Parathyroid adenoma (tissue), 2 donors: ENCODE data around the gene CAPRIN2.

ENCODE experiments used
- H2AFZ ChIP-seq: fragments of 300-600 bp; sonication (generic); one replicate; pipeline ENCODE4 v1.7.0; 2017; ENCODE audit warnings: antibody characterized with exemption, mild to moderate bottlenecking
- H3K27ac ChIP-seq: fragments of 300-600 bp; sonication (generic); one replicate; pipeline ENCODE4 v1.7.0; 2017
- H3K27me3 ChIP-seq: fragments of 300-600 bp; sonication (generic); one replicate; pipeline ENCODE4 v1.7.0; 2017; ENCODE audit warnings: low read length; ENCODE audit not compliant: control insufficient read depth, insufficient read depth
- H3K36me3 ChIP-seq: fragments of 300-600 bp; sonication (generic); one replicate; pipeline ENCODE4 v1.7.0; 2017; ENCODE audit warnings: low read length; ENCODE audit not compliant: control insufficient read depth, insufficient read depth
- H3K4me1 ChIP-seq: fragments of 300-600 bp; sonication (generic); one replicate; pipeline ENCODE4 v1.7.0; 2017; ENCODE audit warnings: control low read depth
- H3K4me2 ChIP-seq: fragments of 300-600 bp; sonication (generic); one replicate; pipeline ENCODE4 v1.7.0; 2017; ENCODE audit warnings: low read length
- H3K4me3 ChIP-seq: fragments of 300-600 bp; sonication (generic); one replicate; pipeline ENCODE4 v1.7.0; 2017; ENCODE audit warnings: low read depth, low read length
- H3K79me2 ChIP-seq: fragments of 300-600 bp; sonication (generic); one replicate; pipeline ENCODE4 v1.7.0; 2017; ENCODE audit warnings: control low read depth
- H3K9ac ChIP-seq: fragments of 300-600 bp; sonication (generic); one replicate; pipeline ENCODE4 v1.7.0; 2017; ENCODE audit warnings: mild to moderate bottlenecking
- H3K9me3 ChIP-seq: fragments of 300-600 bp; sonication (generic); one replicate; pipeline ENCODE4 v1.7.0; 2017; ENCODE audit warnings: low read length; ENCODE audit not compliant: control insufficient read depth
- TF ChIP-seq, protein P1 (sequence below): fragments of 300-600 bp; sonication (generic); IDR thresholded peaks from one replicate; pipeline ENCODE4 v1.7.0; 2017; ENCODE audit warnings: antibody characterized with exemption, mild to moderate bottlenecking
- donor health status: primary hyperparathyroidism.

Gene CAPRIN2

DNA sequence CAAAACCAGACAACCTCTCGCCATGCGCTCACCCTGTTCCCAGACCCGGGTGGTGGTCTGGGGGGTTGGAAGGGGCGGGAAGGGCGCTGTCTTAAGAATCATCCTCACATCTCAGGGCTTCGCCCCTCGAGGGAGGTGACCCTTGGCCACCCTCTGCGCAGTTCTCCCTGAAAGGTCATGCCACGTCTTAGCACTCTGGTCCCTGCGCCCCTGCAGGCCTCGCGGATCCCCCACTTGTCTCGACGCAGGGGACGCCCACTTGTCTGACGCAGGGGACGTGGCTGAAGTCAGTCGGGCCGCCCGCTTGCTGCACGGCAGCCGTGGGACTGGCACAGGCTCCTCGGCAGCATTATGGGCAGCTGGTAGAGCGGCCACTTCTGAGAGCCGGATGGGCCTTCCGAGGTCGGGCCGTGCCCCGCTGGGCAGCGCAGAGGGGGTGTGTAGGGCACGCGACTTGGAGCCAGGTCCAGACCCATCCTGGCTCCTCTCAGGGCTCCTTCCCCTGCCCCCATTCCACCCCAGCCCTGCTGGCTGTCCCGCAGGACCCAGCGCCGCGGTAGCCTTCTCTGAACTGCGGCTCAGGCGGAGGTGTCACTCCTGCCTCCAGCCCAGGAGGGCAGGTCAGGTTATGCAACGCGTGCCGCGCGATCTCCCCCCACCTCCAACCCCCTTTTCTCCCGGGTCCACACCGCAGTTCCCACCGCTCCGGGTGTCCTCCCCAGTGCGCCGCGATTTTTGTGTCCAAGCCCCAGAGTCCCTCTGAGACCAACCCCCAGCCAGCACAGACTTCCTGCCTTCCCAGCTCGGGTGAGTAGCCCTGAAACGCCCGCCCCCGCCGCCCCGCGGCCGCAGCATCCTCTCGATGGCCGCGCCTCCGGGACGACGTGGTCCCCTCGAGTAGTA, 40.9 kb upstream of the CAPRIN2 start:
- H3K4me3 ChIP-seq: peak overlapping the region; percentile 39
- H3K27ac ChIP-seq: no peak overlapping the region
- peak overlapping the region; percentile 98 for H2AFZ ChIP-seq
- H3K9me3 ChIP-seq: no peaks in the 10 kb centered on the region
- no peaks in the 10 kb centered on the region for H3K79me2 ChIP-seq
- no peaks in the 10 kb centered on the region for H3K4me1 ChIP-seq
- TF ChIP-seq, protein P1, sequence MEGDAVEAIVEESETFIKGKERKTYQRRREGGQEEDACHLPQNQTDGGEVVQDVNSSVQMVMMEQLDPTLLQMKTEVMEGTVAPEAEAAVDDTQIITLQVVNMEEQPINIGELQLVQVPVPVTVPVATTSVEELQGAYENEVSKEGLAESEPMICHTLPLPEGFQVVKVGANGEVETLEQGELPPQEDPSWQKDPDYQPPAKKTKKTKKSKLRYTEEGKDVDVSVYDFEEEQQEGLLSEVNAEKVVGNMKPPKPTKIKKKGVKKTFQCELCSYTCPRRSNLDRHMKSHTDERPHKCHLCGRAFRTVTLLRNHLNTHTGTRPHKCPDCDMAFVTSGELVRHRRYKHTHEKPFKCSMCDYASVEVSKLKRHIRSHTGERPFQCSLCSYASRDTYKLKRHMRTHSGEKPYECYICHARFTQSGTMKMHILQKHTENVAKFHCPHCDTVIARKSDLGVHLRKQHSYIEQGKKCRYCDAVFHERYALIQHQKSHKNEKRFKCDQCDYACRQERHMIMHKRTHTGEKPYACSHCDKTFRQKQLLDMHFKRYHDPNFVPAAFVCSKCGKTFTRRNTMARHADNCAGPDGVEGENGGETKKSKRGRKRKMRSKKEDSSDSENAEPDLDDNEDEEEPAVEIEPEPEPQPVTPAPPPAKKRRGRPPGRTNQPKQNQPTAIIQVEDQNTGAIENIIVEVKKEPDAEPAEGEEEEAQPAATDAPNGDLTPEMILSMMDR: peak; percentile 25
- no peaks in the 10 kb centered on the region for H3K36me3 ChIP-seq
- H3K9ac ChIP-seq: no peak overlapping the region
- peak overlapping the region; percentile 88 for H3K4me2 ChIP-seq
- H3K27me3 ChIP-seq: no peaks in the 10 kb centered on the region

DNA sequence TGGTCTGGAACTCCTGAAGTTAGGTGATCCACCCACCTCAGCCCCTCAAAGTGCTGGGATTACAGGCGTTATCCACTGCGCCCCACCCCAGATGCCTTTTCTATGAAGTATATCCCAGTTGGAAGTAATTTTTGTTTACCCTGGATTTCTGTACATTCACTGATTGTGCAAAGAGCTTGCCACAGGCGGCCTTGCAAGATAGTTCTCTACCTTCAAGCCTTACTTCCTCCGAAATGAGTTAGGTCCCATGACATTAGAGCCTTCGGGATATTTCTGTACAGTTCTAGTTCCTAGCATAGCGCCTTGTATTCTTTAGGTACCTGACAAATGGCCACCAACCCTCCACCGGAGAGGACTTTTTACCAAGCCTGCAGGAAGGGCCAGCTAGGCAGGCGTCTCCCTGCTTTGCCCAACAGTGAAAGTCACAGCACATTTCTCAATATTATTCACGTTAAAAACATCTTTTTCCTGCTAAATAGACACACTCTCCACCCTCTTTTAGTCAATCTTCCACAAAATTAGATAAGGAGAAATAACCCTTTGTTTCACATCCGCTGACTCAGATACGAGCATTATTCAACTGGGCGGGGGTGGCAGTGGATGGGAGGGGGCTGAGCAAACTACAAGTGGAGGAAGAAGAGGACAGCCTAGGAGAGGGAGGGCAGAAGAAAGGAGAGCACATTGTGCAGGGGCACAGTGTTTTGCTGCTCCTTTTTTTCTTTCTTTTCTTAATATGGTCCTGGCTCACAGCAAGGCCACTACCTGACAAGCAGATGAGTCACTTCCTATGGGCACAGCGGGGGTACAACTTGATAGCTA, 40.0 kb upstream of the CAPRIN2 start:
- Histone ChIP-seq H3K4me1 (no peaks in the 10 kb centered on the region), H3K4me3 (no peak overlapping the region), H3K36me3 (no peaks in the 10 kb centered on the region), H3K79me2 (no peaks in the 10 kb centered on the region), H3K4me2 (no peak overlapping the region), H3K9me3 (no peaks in the 10 kb centered on the region), H3K27ac (no peak overlapping the region), H3K9ac (no peak overlapping the region), H2AFZ (peak overlapping the region; percentile 98), H3K27me3 (no peaks in the 10 kb centered on the region)
- TF ChIP-seq, protein P1: no peak

DNA sequence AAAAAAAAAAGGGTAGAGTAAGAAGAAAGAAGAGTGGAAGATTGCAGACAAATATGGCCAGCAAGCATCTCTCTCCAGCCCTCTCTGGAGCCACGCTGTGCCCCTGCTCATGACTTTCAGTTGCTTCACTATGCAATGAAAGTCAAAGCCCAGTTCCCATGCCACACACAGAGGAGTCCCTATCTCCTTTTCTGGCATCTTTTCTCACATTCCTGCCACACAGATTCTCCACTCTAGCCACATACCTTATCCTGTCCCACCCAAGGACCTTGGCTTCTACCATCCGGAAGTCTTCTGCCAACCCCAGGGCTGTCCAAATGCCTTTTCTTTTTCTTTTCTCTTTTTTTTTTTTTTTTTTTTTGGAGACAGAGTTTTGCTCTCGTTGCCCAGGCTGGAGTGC, 39.3 kb upstream of the CAPRIN2 start:
- Histone ChIP-seq H3K4me3 (no peak overlapping the region), H3K9me3 (no peaks in the 10 kb centered on the region), H3K4me1 (no peaks in the 10 kb centered on the region), H3K36me3 (no peaks in the 10 kb centered on the region), H3K4me2 (no peak overlapping the region), H3K27ac (no peak overlapping the region), H3K27me3 (no peaks in the 10 kb centered on the region), H2AFZ (no peak overlapping the region), H3K9ac (no peak overlapping the region), H3K79me2 (no peaks in the 10 kb centered on the region)
- TF ChIP-seq, protein P1: no peak

DNA sequence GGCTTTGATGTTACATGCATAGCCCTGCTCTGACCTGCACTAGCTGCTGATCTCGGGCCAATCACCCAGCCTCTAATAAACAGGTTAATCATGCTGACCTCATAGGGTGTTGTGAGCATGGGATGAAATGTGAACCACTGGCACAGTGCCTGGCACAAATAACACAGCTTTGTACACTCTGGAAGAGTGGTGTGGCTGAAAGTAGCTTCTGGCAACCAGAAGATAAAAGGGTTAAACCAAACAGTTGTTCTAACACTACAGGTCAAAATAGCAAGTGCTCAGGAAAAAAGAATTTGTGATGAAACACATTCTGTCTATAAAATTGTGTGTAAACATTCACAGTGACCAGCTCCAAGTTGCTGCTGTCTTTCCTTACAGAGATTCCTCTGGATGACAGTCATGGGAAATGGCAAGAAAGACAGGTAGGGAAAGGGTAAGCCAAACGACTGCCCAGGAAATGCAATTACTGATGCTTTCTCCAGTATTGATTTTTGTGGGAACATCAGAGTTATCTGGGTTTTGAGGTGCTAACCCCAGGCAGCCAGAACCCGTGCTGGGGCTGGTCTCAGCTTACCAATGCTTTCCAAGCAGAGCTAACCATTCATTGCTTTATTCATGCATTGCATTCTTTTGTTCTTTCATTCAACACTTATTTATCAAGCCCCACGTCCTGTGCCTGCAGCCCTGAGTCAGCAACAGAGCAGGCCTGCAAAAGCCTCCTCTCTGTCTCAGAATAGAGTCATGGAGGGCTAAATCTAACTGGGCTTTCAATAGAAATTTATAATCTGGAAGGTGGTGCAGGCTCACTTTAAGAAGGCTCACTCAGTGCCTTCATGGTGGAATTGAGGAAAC, 38.1 kb upstream of the CAPRIN2 start:
- H3K27ac ChIP-seq: no peak overlapping the region
- no peak overlapping the region for H3K4me2 ChIP-seq
- H3K27me3 ChIP-seq: no peaks in the 10 kb centered on the region
- no peak overlapping the region for H3K4me3 ChIP-seq
- no peaks in the 10 kb centered on the region for H3K79me2 ChIP-seq
- H3K9ac ChIP-seq: no peak overlapping the region
- no peaks in the 10 kb centered on the region for H3K4me1 ChIP-seq
- H2AFZ ChIP-seq: no peak overlapping the region
- no peaks in the 10 kb centered on the region for H3K36me3 ChIP-seq
- TF ChIP-seq, protein P1: no peak
- H3K9me3 ChIP-seq: no peaks in the 10 kb centered on the region
